Measurements from ENCODE around the gene HUS1B.

DNA sequence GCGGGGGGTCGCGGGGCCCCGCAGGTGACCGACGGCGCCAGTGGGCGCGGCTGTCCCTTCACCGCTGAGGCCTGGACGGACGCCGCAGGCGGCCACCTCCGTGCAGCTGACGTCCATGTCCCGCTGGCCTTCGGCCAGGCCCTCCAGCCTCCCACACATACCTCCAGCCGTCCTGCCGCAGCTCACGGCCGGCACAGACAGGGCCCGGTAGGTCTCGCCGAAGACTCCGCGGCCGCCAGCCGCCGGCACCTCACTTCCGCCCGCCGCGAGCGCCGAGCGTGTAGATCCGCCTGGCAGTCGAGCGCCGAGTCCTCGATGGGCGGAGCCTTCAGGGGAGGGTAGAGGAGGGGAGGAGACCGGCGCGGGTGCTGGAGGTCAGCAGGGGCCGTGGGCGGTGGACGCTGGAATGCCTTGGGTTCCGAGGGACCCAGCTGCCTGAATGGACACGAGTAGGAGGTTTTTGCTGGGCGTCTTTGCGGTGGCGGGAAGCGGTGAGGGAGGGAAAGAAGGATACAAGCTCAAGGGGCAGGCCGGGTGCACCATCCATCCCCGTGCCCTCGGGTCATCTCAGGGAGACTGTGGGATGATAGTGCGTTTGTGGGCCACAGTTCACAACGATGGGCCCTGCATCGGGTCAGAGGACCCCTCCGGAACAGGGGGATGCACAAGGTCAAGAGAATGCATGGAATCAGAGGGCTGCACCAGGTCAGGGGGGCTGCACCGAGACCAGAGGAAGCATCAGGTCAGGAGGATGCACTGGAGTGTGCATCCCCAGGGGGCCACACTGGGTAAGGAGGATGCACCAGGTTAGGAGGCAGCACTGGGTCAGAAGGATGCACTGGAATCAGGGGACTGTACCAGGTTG lies 36.2 kb upstream of the HUS1B start, which contains the start of gene EXOC2:
- TF ChIP-seq CREB1 (CRISPR knock-in tag; IDR thresholded peaks at IDR 0.05; ENCODE audit: low read depth) (peak; percentile 87), POLR2AphosphoS5 (IDR thresholded peaks at IDR 0.05; ENCODE audit: low read depth) (peak; percentile 86), EZH2phosphoT487 (IDR thresholded peaks at IDR 0.05; ENCODE audit: unreplicated experiment) (no peak), EZH2 (IDR thresholded peaks at IDR 0.05; ENCODE audit: low read depth, unreplicated experiment) (no peak), ZNF331 (CRISPR knock-in tag; IDR thresholded peaks at IDR 0.05; ENCODE audit: low read depth) (no peak), NANOG (IDR thresholded peaks at IDR 0.05; ENCODE audit: borderline replicate concordance) (no peak)
- TF ChIP-seq, protein P1, sequence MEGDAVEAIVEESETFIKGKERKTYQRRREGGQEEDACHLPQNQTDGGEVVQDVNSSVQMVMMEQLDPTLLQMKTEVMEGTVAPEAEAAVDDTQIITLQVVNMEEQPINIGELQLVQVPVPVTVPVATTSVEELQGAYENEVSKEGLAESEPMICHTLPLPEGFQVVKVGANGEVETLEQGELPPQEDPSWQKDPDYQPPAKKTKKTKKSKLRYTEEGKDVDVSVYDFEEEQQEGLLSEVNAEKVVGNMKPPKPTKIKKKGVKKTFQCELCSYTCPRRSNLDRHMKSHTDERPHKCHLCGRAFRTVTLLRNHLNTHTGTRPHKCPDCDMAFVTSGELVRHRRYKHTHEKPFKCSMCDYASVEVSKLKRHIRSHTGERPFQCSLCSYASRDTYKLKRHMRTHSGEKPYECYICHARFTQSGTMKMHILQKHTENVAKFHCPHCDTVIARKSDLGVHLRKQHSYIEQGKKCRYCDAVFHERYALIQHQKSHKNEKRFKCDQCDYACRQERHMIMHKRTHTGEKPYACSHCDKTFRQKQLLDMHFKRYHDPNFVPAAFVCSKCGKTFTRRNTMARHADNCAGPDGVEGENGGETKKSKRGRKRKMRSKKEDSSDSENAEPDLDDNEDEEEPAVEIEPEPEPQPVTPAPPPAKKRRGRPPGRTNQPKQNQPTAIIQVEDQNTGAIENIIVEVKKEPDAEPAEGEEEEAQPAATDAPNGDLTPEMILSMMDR (conservative IDR thresholded peaks at IDR 0.05; ENCODE audit: low read depth in 2 of 2), result no peak
- TF ChIP-seq, protein P2, sequence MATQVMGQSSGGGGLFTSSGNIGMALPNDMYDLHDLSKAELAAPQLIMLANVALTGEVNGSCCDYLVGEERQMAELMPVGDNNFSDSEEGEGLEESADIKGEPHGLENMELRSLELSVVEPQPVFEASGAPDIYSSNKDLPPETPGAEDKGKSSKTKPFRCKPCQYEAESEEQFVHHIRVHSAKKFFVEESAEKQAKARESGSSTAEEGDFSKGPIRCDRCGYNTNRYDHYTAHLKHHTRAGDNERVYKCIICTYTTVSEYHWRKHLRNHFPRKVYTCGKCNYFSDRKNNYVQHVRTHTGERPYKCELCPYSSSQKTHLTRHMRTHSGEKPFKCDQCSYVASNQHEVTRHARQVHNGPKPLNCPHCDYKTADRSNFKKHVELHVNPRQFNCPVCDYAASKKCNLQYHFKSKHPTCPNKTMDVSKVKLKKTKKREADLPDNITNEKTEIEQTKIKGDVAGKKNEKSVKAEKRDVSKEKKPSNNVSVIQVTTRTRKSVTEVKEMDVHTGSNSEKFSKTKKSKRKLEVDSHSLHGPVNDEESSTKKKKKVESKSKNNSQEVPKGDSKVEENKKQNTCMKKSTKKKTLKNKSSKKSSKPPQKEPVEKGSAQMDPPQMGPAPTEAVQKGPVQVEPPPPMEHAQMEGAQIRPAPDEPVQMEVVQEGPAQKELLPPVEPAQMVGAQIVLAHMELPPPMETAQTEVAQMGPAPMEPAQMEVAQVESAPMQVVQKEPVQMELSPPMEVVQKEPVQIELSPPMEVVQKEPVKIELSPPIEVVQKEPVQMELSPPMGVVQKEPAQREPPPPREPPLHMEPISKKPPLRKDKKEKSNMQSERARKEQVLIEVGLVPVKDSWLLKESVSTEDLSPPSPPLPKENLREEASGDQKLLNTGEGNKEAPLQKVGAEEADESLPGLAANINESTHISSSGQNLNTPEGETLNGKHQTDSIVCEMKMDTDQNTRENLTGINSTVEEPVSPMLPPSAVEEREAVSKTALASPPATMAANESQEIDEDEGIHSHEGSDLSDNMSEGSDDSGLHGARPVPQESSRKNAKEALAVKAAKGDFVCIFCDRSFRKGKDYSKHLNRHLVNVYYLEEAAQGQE (IDR thresholded peaks at IDR 0.05; ENCODE audit: unreplicated experiment), result no peak
